Caco-2 (cell line): ENCODE measurements around the gene SH3GLB2. TPM values are rescaled to one million over a fixed set of nuclear protein-coding genes. Genes with fewer than 3 reads are reported as not detected.
"Not testable (repeated sequence)": the region's sequence is repeated elsewhere in the genome, so short reads cannot be mapped to it uniquely, and the experiment has no call there.

Experiments
- BruUV-seq: library from RNA; stranded (reverse); fragments of 400-500 nt; replicated peaks from 2 replicates; lab custom pipeline; 2021; lab: Mats Ljungman, UMichigan
- CTCF ChIA-PET: fragments of 300-600 bp; sonication (Branson Sonifier 250); formaldehyde crosslinking; loops from one replicate; lab custom pipeline; 2022; ENCODE audit warnings: antibody characterized with exemption; lab: Charles Lee
- POLR2A ChIA-PET: fragments of 300-600 bp; sonication (Branson Sonifier 250); formaldehyde crosslinking; loops from one replicate; lab custom pipeline; 2022; ENCODE audit warnings: antibody characterized with exemption; lab: Charles Lee
- DNase-seq, 2 experiments: peaks; one replicate each; pipeline versions ENCODE4 v3.0.0 to v3.0.0-alpha.2; 2020 to 2022
- H3K27me3 ChIP-seq: replicated peaks from 2 replicates; pipeline ENCODE4 v1.6.0; 2011; ENCODE audit warnings: low read length; ENCODE audit not compliant: control insufficient read depth, insufficient read depth
- H3K36me3 ChIP-seq: 2 replicates; pipeline ENCODE4 v1.5.1; 2011; ENCODE audit warnings: low read length; ENCODE audit not compliant: control insufficient read depth, insufficient read depth
- H3K4me1 ChIP-seq: fragments of 250-450 bp; sonication (Bioruptor Pico); 2 replicates; pipeline ENCODE4 v1.5.1; 2020; ENCODE audit warnings: mild to moderate bottlenecking
- H3K4me3 ChIP-seq: 2 replicates; pipeline ENCODE4 v1.5.1; 2011; ENCODE audit warnings: low read depth, mild to moderate bottlenecking, control low read depth, low read length
- H3K9me3 ChIP-seq: fragments of 250-450 bp; sonication (Bioruptor Pico); 2 replicates; pipeline ENCODE4 v1.5.1; 2020; ENCODE audit warnings: mild to moderate bottlenecking, moderate library complexity
- H3K27ac Mint-ChIP-seq: one replicate; pipeline ENCODE4 v1.8.0; 2022; ENCODE audit warnings: mixed read lengths; ENCODE audit not compliant: unreplicated experiment
- H3K27me3 Mint-ChIP-seq: one replicate; pipeline ENCODE4 v1.8.0; 2022; ENCODE audit warnings: mixed read lengths; ENCODE audit not compliant: insufficient read depth, unreplicated experiment
- H3K36me3 Mint-ChIP-seq: one replicate; pipeline ENCODE4 v1.8.0; 2022; ENCODE audit warnings: mild to moderate bottlenecking, mixed read lengths; ENCODE audit not compliant: insufficient read depth, unreplicated experiment
- H3K4me1 Mint-ChIP-seq: one replicate; pipeline ENCODE4 v1.8.0; 2022; ENCODE audit warnings: low read depth, mixed read lengths; ENCODE audit not compliant: unreplicated experiment
- H3K4me3 Mint-ChIP-seq: one replicate; pipeline ENCODE4 v1.8.0; 2022; ENCODE audit warnings: mild to moderate bottlenecking, moderate library complexity, mixed read lengths; ENCODE audit not compliant: unreplicated experiment
- H3K9me3 Mint-ChIP-seq: one replicate; pipeline ENCODE4 v1.8.0; 2022; ENCODE audit warnings: mixed read lengths; ENCODE audit not compliant: unreplicated experiment
- intact Hi-C: fragments of 100-400 bp; cut with micrococcal nuclease; formaldehyde crosslinking; loops from one replicate; pipeline ENCODE4 v1.10.0; 2022; ENCODE audit not compliant: unreplicated experiment
- total RNA-seq: library from RNA; stranded (reverse); gene quantifications from 2 replicates; pipeline ENCODE4 v1.2.3, GENCODE V29; 2022
- TF ChIP-seq, protein P1 (sequence below), 2 experiments: fragments of 200-600 bp in 1 of 2; IDR thresholded peaks; 1 replicate in 1 of 2; 2 replicates in 1 of 2; pipeline versions ENCODE4 v1.5.1 to v1.8.0; 2011 to 2022; ENCODE audit warnings: antibody characterized with exemption in 1 of 2, control low read depth in 1 of 2, inconsistent platforms in 1 of 2, low read depth in 1 of 2, low read length in 1 of 2, mild to moderate bottlenecking in 1 of 2, moderate library complexity in 1 of 2; ENCODE audit not compliant: insufficient read depth in 1 of 2, severe bottlenecking in 1 of 2, unreplicated experiment in 1 of 2

SH3GLB2 gene
- total RNA-seq, 1 experiment from 2014 or later, result 66.7 TPM

DNA sequence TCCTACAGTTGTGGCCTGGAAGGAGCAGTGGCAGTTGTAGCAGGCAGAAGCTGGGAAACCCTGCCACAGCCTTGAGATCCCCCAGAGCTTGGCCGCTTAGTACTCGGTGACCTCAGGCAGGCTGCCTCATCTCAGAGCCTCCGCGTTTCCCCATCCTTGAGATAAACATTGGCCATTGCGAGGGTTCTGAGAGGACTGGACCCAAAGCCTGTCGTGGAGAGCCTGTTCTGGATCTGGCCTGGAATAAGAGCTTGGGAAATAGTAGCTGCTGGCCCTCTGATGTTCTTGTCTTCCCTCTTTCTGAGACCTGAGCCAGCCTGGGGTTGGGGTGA, 9.6 kb upstream of the SH3GLB2 start:
- Histone ChIP-seq H3K27me3 (no peaks in the 10 kb centered on the region), H3K36me3 (peaks cover 1% of the 10 kb centered on the region), H3K4me3 (peak overlapping the region; percentile 94), H3K9me3 (no peaks in the 10 kb centered on the region), H3K4me1 (peaks cover 11% of the 10 kb centered on the region; the same call in 1 of the 2 replicates)
- Mint-ChIP-seq H3K4me1 (peaks cover 9% of the 10 kb centered on the region), H3K4me3 (peak overlapping the region; percentile 80), H3K36me3 (peaks cover 29% of the 10 kb centered on the region), H3K27me3 (no peaks in the 10 kb centered on the region), H3K9me3 (no peaks in the 10 kb centered on the region), H3K27ac (no peak overlapping the region)
- no TSS peak for BruUV-seq
- TF ChIP-seq, protein P1, sequence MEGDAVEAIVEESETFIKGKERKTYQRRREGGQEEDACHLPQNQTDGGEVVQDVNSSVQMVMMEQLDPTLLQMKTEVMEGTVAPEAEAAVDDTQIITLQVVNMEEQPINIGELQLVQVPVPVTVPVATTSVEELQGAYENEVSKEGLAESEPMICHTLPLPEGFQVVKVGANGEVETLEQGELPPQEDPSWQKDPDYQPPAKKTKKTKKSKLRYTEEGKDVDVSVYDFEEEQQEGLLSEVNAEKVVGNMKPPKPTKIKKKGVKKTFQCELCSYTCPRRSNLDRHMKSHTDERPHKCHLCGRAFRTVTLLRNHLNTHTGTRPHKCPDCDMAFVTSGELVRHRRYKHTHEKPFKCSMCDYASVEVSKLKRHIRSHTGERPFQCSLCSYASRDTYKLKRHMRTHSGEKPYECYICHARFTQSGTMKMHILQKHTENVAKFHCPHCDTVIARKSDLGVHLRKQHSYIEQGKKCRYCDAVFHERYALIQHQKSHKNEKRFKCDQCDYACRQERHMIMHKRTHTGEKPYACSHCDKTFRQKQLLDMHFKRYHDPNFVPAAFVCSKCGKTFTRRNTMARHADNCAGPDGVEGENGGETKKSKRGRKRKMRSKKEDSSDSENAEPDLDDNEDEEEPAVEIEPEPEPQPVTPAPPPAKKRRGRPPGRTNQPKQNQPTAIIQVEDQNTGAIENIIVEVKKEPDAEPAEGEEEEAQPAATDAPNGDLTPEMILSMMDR (IDR thresholded peaks at IDR 0.05; ENCODE audit: insufficient read depth in 1 of 2, low read depth in 1 of 2, low read length in 1 of 2, severe bottlenecking in 1 of 2, unreplicated experiment in 1 of 2), result no peak
- ChIA-PET POLR2A (no interaction called here), CTCF (interaction anchor here (1.6 kb wide), 1 partner anchor 9 kb away, joined by 10 read pairs; the partner anchor contains the start of gene SH3GLB2)
- intact Hi-C loops, result no loop called here
- no peak for DNase-seq

DNA sequence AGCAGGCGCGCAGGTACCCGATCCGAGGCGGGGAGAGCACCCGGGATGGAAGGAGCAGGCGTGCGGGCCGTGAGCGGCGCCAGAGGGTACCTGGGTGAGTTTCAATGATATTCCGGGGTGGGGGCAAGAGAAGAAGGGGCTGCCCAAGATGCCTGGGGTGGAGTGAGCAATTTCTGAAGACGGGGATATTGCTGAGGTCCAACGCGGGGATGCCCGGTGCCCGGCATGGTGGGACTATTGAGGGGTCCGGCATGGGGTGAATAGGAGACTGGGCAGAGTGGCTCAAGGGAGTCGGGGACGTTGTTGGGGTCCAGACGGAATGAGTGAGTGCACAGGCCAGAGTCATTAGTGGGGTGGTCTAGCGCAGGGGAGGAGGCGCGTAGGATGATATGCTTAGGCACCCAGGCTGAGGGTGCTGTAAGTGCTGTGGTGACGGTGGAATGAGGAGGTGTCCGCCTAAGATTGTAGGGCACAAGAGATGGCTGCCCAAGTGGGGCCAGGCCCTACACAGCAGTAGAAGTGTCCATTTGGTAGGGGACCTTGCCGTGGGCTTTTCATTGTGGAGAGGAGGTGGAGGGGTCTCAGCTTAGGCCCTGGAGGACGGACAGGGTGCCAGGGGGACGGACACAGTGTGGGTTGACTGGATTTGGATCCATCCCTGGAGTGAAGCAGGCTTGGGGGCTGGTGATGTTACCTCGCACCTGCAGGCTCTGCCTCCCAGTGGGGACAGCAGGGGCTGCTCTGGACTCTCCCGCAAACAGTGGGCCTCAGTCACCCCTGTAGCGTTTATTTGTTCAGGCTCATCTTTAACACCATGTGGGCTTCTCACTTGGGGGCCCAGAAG, 9.0 kb upstream of the SH3GLB2 start:
- intact Hi-C loops, result loop anchor here (1.0 kb wide), 1 partner anchor 9 kb away; the partner anchor contains the start of gene SH3GLB2
- H3K9me3 ChIP-seq, result no peaks in the 10 kb centered on the region
- Mint-ChIP-seq H3K9me3 (no peaks in the 10 kb centered on the region), H3K4me1 (peaks cover 9% of the 10 kb centered on the region), H3K27me3 (no peaks in the 10 kb centered on the region), H3K27ac (peak overlapping the region; percentile 72), H3K4me3 (peak overlapping the region; percentile 80), H3K36me3 (peaks cover 23% of the 10 kb centered on the region)
- peaks cover 1% of the 10 kb centered on the region; the same call in 1 of the 2 replicates for H3K36me3 ChIP-seq
- TF ChIP-seq, protein P1 (IDR thresholded peaks at IDR 0.05; ENCODE audit: insufficient read depth in 1 of 2, low read depth in 1 of 2, low read length in 1 of 2, severe bottlenecking in 1 of 2, unreplicated experiment in 1 of 2), result no peak
- ChIA-PET CTCF (interaction anchor here (1.0 to 1.6 kb wide), 2 partner anchors 9 kb away, joined by 5 to 10 read pairs; partner anchors contain the start of gene SH3GLB2), POLR2A (interaction anchor here (0.5 to 1.0 kb wide), 4 partner anchors 9 to 877 kb away, joined by 3 to 6 read pairs (median 3); partner anchors contain the start of gene SH3GLB2)
- peak overlapping the region; percentile 94 for H3K4me3 ChIP-seq
- H3K4me1 ChIP-seq, result peaks cover 11% of the 10 kb centered on the region; the same call in 1 of the 2 replicates
- no peaks in the 10 kb centered on the region for H3K27me3 ChIP-seq
- no peak for DNase-seq
- BruUV-seq, result TSS peak; percentile 20

DNA sequence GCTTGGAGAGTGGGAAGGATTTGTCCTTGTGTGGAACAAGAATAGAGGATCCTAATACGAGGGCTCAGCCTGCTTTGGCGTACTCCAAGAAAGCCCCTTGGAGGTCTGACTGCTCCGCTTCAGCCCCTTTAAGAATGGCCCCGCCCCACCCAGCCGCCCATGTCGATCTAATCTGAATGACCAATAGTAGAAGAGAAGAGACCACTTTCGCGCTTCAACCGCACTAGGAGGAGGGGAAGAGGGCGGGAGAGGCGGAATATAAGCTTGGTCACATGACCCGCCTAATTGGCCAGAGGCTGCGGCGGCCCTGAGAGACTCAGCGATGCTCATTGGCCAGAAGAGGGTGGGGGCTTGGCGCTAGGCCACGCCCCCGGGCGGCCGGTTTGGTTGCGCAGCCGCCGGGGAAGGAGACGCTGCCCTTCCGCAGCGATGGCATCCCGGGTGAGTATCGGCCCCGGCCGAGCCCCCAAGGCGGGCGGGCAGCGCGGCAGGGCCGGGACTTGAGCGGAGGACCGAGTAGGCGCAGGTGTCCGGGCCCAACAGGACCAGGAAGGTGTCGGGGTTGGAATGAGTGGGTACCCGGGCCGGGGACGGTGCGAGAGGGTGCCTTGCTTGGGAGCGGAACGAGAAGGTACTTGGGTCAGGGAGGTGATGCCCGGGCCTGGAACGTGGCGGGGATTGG, 8.3 kb upstream of the SH3GLB2 start, which contains the start of gene MIGA2:
TSS of gene MIGA2 (plus strand) at position 386 of the 682 bp plus-strand sequence. CDS start 3,969 bp downstream, outside the sequence.
- no TSS peak for BruUV-seq
- Histone ChIP-seq H3K4me3 (peak within 1 kb of the TSS; percentile 94), H3K27me3 (no peaks in the 10 kb centered on the region), H3K36me3 (peaks cover 1% of the 10 kb centered on the region; the same call in 1 of the 2 replicates), H3K9me3 (no peaks in the 10 kb centered on the region), H3K4me1 (peaks cover 11% of the 10 kb centered on the region; the same call in 1 of the 2 replicates)
- intact Hi-C loops, result loop anchor here (1.0 kb wide), 1 partner anchor 8 kb away; the partner anchor contains the start of gene SH3GLB2
- DNase-seq, result peak; percentile 97 to 99
- ChIA-PET CTCF (interaction anchor here (1.0 kb wide), 1 partner anchor 8 kb away, joined by 5 read pairs; the partner anchor contains the start of gene SH3GLB2), POLR2A (interaction anchor here (0.5 to 1.0 kb wide), 6 partner anchors 8 to 877 kb away, joined by 3 to 6 read pairs (median 3); partner anchors contain the start of genes DOLPP1, SH3GLB2 and SPOUT1)
- peaks cover 9% of the 10 kb centered on the region for H3K4me1 Mint-ChIP-seq
- peak within 1 kb of the TSS; percentile 72 for H3K27ac Mint-ChIP-seq
- H3K9me3 Mint-ChIP-seq, result no peaks in the 10 kb centered on the region
- peaks cover 16% of the 10 kb centered on the region for H3K36me3 Mint-ChIP-seq
- H3K27me3 Mint-ChIP-seq, result no peaks in the 10 kb centered on the region
- TF ChIP-seq, protein P1 (IDR thresholded peaks at IDR 0.05; ENCODE audit: insufficient read depth in 1 of 2, low read depth in 1 of 2, low read length in 1 of 2, severe bottlenecking in 1 of 2, unreplicated experiment in 1 of 2), result no peak
- peak within 1 kb of the TSS; percentile 80 for H3K4me3 Mint-ChIP-seq

DNA sequence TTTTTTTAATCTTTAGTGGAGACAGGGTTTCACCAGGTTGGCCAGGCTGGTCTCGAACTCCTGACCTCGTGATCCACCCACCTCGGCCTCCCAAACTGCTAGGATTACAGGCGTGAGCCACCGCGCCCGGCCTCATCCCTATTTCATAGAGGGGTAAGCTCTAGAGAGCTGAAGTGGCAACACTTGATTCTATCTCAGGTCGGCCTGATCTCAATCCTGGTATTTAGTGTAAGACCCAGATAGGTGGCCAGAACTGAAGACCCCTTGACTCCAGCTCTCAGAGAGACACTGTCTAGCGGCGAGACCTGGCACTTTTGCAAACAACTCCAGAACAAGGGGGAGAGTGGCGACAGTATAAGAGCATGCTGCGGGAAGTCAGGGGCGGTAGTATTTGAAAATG, 7.7 kb upstream of the SH3GLB2 start:
- DNase-seq, BruUV-seq, H3K27me3 ChIP-seq, H3K4me1 Mint-ChIP-seq, H3K27me3 Mint-ChIP-seq, H3K9me3 Mint-ChIP-seq, H3K9me3 ChIP-seq, H3K36me3 ChIP-seq: not testable (repeated sequence)
- H3K4me3 ChIP-seq, result peak overlapping the region; percentile 36
- CTCF ChIA-PET, result interaction anchor here (0.9 to 1.0 kb wide), 2 partner anchors 8 to 107 kb away, joined by 4 to 5 read pairs; partner anchors contain the start of gene SH3GLB2
- peaks cover 11% of the 10 kb centered on the region; the same call in 1 of the 2 replicates for H3K4me1 ChIP-seq
- Mint-ChIP-seq H3K36me3 (peaks cover 11% of the 10 kb centered on the region), H3K4me3 (peak overlapping the region; percentile 80), H3K27ac (peak overlapping the region; percentile 72)
- intact Hi-C loops, result loop anchor here (1.0 kb wide), 1 partner anchor 8 kb away; the partner anchor contains the start of gene SH3GLB2
- POLR2A ChIA-PET, result interaction anchor here (0.5 to 1.0 kb wide), 5 partner anchors 8 to 206 kb away, joined by 3 to 6 read pairs (median 3); partner anchors contain the start of genes DOLPP1, SH3GLB2 and SPOUT1
